Thymus (tissue), 11 donors: Measurements from ENCODE around the gene PIK3C3. TPM values are rescaled to one million over a fixed set of nuclear protein-coding genes. Genes with fewer than 3 reads are reported as not detected.
A peak's percentile ranks its signal among the peaks of the same experiment; 100 is the strongest.

ENCODE experiments used
- DNase-seq, 9 donors: peaks; one replicate each; pipeline ENCODE4 v3.0.0-alpha.2; 2013; ENCODE audit warnings: low spot score in 9 of 9, low read depth in 6 of 9, missing footprints in 1 of 9
- H3K27ac ChIP-seq, 2 donors: one replicate each; pipeline ENCODE4 v1.5.1; 2013; ENCODE audit warnings: control low read depth in 1 of 2, low read depth in 1 of 2, low read length in 1 of 2, mild to moderate bottlenecking in 1 of 2, moderate library complexity in 1 of 2
- H3K27me3 ChIP-seq, 2 donors: one replicate each; pipeline ENCODE4 v1.5.1; 2013; ENCODE audit warnings: low read length in 1 of 2; ENCODE audit not compliant: control insufficient read depth in 2 of 2, insufficient read depth in 1 of 2
- H3K36me3 ChIP-seq, 2 donors: one replicate each; pipeline ENCODE4 v1.5.1; 2013; ENCODE audit warnings: low read length in 1 of 2, mild to moderate bottlenecking in 1 of 2, moderate library complexity in 1 of 2; ENCODE audit not compliant: control insufficient read depth in 2 of 2, insufficient read depth in 2 of 2
- H3K4me1 ChIP-seq, 2 donors: one replicate each; pipeline ENCODE4 v1.5.1; 2013; ENCODE audit warnings: low read length in 2 of 2; ENCODE audit not compliant: control insufficient read depth in 2 of 2, insufficient read depth in 2 of 2
- H3K4me3 ChIP-seq, 2 donors: one replicate each; pipeline ENCODE4 v1.5.1; 2013; ENCODE audit warnings: low read length in 2 of 2, control low read depth in 1 of 2, mild to moderate bottlenecking in 1 of 2
- H3K9me3 ChIP-seq, 2 donors: one replicate each; pipeline ENCODE4 v1.5.1; 2013; ENCODE audit warnings: low read length in 1 of 2, mild to moderate bottlenecking in 1 of 2; ENCODE audit not compliant: control insufficient read depth in 2 of 2, insufficient read depth in 1 of 2
- WGBS: extraction: QIAGEN DNeasy Blood & Tissue Kit; methylation state at CpG from one replicate; pipeline ENCODE4 v1.1.7; 2013; 5-methylcytosine and 5-hydroxymethylcytosine counted together
- polyA plus RNA-seq: library from polyadenylated mRNA; stranded (reverse); fragments of 200-250 nt; gene quantifications from one replicate; pipeline ENCODE4 v1.2.3, GENCODE V29; 2013
- total RNA-seq: library from RNA; stranded (reverse); fragments of 120-200 nt; gene quantifications from one replicate; pipeline ENCODE4 v1.2.4, GENCODE V29; 2013
- donor health status: healthy.

The PIK3C3 gene
- total and polyA plus RNA-seq, 2 donors, result 54.4 to 58.0 TPM

DNA sequence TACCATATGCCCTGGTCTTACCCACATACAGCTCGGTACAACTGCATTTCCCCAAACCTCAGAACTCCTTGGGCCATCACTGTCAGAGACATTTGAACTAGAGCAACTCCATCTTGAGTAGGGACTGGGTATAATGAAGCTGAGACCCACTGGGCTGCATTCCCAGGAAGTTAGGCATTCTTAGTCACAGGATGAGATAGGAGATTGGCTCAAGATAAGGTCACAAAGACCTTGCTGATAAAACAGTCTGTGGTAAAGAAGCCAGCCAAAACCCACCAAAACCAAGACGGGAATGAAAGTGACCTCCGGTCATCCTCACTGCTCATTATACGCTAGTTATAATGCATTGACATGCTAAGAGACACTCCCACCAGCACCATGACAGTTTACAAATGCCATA is 131.3 kb downstream of the PIK3C3 start:
- Histone ChIP-seq H3K27ac (no peak overlapping the region), H3K4me1 (no peaks in the 10 kb centered on the region), H3K9me3 (no peaks in the 10 kb centered on the region), H3K36me3 (peaks cover 0 to 3% of the 10 kb centered on the region in 2 donors), H3K4me3 (no peak overlapping the region), H3K27me3 (no peaks in the 10 kb centered on the region)
- 96% methylated on average over 4 of the region's 4 CpGs for WGBS
- no peak for DNase-seq

DNA sequence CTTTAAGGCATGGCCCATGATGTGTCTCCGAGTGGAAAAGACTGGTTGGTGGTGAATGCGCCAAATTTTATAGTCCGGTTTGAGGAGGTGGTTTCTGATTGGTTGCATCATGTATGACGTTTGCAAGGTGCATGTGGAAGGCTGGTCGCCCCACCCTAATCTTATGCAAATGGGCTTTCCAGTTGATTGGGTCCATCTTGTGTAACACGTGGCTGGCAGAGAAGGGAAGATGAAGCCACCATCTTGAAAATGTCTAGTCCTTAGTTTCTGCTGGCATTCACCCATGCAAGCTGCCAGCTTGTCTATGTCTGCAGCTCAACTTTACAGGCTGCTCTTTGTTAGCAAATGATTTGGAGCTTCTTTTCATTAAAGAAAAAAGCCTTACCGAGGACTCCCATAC is 132.2 kb downstream of the PIK3C3 start:
- WGBS, result 97% methylated on average over 7 of the region's 7 CpGs
- Histone ChIP-seq H3K27me3 (no peaks in the 10 kb centered on the region), H3K9me3 (no peaks in the 10 kb centered on the region), H3K27ac (no peak overlapping the region), H3K4me1 (no peaks in the 10 kb centered on the region), H3K4me3 (no peak overlapping the region), H3K36me3 (peaks cover 0 to 2% of the 10 kb centered on the region in 2 donors)
- no peak for DNase-seq

DNA sequence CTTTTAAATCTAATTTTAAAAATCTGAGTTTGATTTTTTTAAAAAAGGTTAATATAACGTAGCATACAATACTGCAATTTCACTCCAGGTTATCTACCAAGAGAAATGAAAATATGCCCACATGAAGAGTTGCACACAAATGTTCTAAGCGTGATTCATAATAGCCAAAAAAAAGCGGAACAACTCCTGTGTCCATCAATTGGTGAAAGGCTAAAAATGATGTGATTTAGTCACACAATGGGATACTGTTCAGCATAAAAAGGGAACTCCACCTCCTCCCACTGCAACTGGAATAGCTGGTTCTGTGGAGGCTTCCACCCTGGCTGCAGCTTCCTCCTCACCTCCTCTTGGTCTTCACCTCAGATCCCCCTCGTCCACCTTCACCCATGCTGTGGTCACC is 132.8 kb downstream of the PIK3C3 start:
- H3K27ac ChIP-seq, result no peak overlapping the region
- H3K27me3 ChIP-seq, result no peaks in the 10 kb centered on the region
- no peaks in the 10 kb centered on the region for H3K4me1 ChIP-seq
- over 99% methylated on average over 4 of the region's 4 CpGs for WGBS
- H3K4me3 ChIP-seq, result no peak overlapping the region
- no peak for DNase-seq
- H3K36me3 ChIP-seq, result no peaks in the 10 kb centered on the region
- no peaks in the 10 kb centered on the region for H3K9me3 ChIP-seq

DNA sequence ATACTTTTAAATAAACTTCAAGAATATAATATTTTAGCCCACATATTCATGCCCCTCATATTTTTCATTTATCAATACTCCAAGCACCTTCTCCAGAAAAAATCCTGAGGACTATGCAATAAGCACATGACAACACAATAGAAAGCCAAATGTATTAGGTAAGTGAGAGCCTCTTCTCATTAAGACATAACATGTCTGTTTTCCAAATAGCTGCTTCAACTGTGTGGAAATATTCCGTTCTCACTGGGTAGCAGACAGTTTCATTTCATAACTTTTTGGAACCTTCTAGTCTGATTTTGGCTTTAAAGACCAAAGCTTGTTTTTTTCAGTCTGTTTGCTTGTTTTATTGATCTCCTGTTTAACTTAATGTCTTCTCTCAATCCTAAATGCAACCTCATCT is 137.8 kb downstream of the PIK3C3 start:
- no peaks in the 10 kb centered on the region for H3K4me1 ChIP-seq
- no peaks in the 10 kb centered on the region for H3K27me3 ChIP-seq
- no peak overlapping the region for H3K27ac ChIP-seq
- H3K9me3 ChIP-seq, result no peaks in the 10 kb centered on the region
- H3K36me3 ChIP-seq, result no peaks in the 10 kb centered on the region
- 94% methylated on average over 1 of the region's 1 CpG for WGBS
- H3K4me3 ChIP-seq, result no peak overlapping the region
- no peak for DNase-seq

DNA sequence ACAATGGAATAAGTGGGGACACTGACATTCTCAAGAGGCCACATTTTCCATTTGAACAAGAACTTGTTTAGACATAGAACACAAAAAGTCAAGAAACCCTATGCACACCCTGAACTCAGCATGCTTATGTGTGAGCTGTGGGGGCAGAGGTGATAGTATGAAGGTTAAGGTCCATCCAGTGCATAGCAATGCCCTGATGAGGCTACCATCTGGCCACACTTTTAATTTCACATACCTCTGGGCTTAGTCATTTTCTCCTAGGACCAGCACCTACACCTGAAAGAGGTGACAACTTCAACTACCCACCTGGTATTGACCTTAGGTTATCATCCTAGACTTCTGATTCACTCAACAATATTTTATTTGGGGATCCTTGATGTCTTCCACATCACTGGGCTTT is 139.8 kb downstream of the PIK3C3 start:
- no peak for DNase-seq
- Histone ChIP-seq H3K9me3 (no peaks in the 10 kb centered on the region), H3K27ac (no peak overlapping the region), H3K27me3 (no peaks in the 10 kb centered on the region), H3K4me3 (no peak overlapping the region), H3K4me1 (no peaks in the 10 kb centered on the region), H3K36me3 (no peaks in the 10 kb centered on the region)

DNA sequence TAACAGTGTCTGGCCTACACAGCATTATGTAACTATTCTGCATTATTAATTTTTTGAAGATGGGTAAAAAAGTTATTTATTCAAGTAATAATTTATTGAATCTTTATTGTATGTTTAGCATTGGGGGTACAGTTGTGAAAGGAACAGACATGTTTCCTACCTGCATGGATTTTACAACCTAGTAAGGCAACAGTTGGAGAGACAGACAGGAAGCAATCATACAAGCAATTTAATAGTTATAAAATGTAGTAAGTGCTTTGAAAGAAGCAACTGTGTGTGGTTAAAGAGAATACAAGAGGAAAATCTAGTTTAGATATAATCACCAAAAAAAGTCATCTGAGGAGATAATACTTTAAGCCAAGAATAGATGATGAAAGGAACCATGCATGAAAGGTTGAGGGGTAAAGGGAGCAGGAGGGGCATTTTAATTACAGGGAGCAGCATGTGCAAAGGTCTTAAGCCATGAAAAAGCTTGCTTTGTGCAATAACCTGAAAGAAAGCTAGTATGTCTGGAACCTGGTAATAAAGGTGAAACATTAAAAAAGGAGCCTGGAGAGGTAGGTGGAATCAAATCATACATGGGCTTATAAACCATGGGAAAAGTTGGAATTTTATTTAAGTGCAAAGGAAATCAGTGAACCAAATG is 140.8 kb downstream of the PIK3C3 start:
- Histone ChIP-seq H3K9me3 (no peaks in the 10 kb centered on the region), H3K27ac (no peak overlapping the region), H3K36me3 (no peaks in the 10 kb centered on the region), H3K4me1 (no peaks in the 10 kb centered on the region), H3K4me3 (no peak overlapping the region), H3K27me3 (no peaks in the 10 kb centered on the region)
- DNase-seq, result no peak

DNA sequence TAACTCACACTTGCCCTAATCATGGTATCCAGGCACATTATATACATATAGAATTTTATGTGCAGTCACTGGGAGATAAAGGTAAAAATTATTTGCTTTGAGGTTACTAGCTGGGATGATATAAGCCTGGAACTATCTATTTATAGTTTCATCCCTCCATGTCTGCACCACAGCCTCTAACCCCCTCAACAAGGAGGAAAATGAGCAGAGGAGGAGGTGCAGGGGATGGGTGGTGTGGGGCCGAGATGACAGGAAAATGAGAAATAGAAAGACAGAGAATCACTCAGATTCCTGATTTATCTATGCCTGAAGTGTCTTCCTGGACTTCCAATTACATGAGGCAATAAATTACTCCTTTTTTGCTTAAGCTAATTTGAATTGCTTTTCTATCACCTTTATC is 145.2 kb downstream of the PIK3C3 start:
- no peaks in the 10 kb centered on the region for H3K9me3 ChIP-seq

DNA sequence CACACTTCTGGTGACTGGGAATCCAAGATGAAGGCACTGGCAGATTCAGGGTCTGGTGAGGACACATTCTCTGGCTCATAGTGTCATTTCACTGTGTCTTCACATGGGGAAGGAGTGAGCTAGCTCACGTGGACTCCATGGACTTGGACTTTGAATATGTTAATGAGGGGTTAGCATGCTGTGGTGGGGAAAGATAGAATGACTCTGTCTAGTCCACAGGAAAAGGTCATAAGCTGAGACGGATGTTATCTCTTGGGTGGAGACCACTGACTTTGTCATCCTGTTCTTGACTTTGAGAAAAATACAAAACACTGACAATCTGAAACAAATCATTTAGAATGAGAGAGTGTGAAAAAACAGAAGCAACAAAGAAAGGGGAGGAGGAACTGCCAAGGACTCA is 145.9 kb downstream of the PIK3C3 start:
- 83% methylated on average over 2 of the region's 2 CpGs for WGBS
- Histone ChIP-seq H3K9me3 (no peaks in the 10 kb centered on the region), H3K4me1 (no peaks in the 10 kb centered on the region), H3K27ac (no peak overlapping the region), H3K27me3 (no peaks in the 10 kb centered on the region), H3K36me3 (no peaks in the 10 kb centered on the region), H3K4me3 (no peak overlapping the region)
- DNase-seq, result no peak

More for the DNA sequence above, 145.2 kb downstream of the PIK3C3 start:
- no peak for DNase-seq
- Histone ChIP-seq H3K27me3 (no peaks in the 10 kb centered on the region), H3K4me3 (no peak overlapping the region), H3K27ac (no peak overlapping the region), H3K36me3 (no peaks in the 10 kb centered on the region), H3K4me1 (no peaks in the 10 kb centered on the region)
- 89% methylated on average over 1 of the region's 1 CpG for WGBS

DNA sequence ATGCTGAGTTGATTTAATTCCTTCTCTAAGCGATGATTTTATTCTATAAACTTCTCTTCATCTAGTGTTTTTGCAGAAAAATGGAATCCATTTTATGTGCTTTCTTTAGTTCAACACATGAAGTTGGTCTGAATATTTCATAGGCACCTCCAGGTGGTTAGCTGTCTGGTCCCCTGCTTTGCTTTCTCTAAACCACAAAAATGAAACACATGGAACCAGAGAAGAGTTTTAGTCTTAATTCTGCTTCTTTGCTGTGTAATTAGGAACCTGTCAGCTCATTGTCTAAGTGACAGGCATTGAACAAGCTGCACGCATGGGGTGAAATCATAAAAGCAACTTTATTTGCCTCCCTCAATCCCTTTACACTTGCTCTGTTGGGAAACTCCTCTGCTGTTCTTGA is 150.4 kb downstream of the PIK3C3 start:
- no peak overlapping the region for H3K27ac ChIP-seq
- H3K4me3 ChIP-seq, result no peak overlapping the region
- WGBS, result 80% methylated on average over 2 of the region's 2 CpGs
- DNase-seq, result peak in 1 of 9 donors; percentile 15
- no peaks in the 10 kb centered on the region for H3K27me3 ChIP-seq
- H3K9me3 ChIP-seq, result no peaks in the 10 kb centered on the region
- no peaks in the 10 kb centered on the region for H3K36me3 ChIP-seq
- H3K4me1 ChIP-seq, result no peaks in the 10 kb centered on the region

DNA sequence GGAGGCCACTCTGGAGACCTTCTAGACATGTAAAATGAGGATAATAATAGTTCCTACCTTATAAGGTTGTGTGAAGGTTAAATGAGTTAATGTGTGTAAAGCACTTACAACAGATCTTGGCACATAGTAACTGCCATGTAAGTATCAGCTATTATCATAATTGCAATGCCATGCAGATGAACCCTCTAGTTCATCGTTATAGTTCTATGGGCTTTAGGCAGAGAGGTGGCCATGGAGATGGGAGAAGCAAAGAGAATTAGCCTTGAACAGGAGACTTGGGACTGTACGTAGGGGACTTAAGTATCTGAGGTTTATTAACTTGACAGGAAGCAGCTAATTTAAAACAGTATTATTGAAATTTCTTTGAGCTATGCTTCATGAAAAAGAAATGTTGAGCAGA is 151.8 kb downstream of the PIK3C3 start:
- DNase-seq, result no peak
- WGBS, result 75% methylated on average over 2 of the region's 2 CpGs
- H3K4me3 ChIP-seq, result no peak overlapping the region
- H3K27me3 ChIP-seq, result no peaks in the 10 kb centered on the region
- H3K36me3 ChIP-seq, result no peaks in the 10 kb centered on the region
- H3K27ac ChIP-seq, result no peak overlapping the region
- H3K4me1 ChIP-seq, result no peaks in the 10 kb centered on the region
- H3K9me3 ChIP-seq, result no peaks in the 10 kb centered on the region
